KOPT-K1 (cell line): ENCODE data around the gene EMP1.

Experiments used
- H3K27ac ChIP-seq: fragments of 200-600 bp; sonication (generic); 2 replicates; pipeline ENCODE4 v1.5.1; 2016; ENCODE audit warnings: antibody characterized with exemption, mild to moderate bottlenecking, low read depth, low read length; ENCODE audit not compliant: poor library complexity, severe bottlenecking
- H3K36me3 ChIP-seq: fragments of 200-600 bp; sonication (generic); 2 replicates; pipeline ENCODE4 v1.5.1; 2017; ENCODE audit warnings: antibody characterized with exemption, mild to moderate bottlenecking, low read length, moderate library complexity; ENCODE audit not compliant: insufficient read depth
- H3K9me3 ChIP-seq: fragments of 200-600 bp; sonication (generic); 2 replicates; pipeline ENCODE4 v1.5.1; 2017; ENCODE audit warnings: antibody characterized with exemption, low read length, mild to moderate bottlenecking; ENCODE audit not compliant: insufficient read depth, poor library complexity, severe bottlenecking

Gene EMP1

DNA sequence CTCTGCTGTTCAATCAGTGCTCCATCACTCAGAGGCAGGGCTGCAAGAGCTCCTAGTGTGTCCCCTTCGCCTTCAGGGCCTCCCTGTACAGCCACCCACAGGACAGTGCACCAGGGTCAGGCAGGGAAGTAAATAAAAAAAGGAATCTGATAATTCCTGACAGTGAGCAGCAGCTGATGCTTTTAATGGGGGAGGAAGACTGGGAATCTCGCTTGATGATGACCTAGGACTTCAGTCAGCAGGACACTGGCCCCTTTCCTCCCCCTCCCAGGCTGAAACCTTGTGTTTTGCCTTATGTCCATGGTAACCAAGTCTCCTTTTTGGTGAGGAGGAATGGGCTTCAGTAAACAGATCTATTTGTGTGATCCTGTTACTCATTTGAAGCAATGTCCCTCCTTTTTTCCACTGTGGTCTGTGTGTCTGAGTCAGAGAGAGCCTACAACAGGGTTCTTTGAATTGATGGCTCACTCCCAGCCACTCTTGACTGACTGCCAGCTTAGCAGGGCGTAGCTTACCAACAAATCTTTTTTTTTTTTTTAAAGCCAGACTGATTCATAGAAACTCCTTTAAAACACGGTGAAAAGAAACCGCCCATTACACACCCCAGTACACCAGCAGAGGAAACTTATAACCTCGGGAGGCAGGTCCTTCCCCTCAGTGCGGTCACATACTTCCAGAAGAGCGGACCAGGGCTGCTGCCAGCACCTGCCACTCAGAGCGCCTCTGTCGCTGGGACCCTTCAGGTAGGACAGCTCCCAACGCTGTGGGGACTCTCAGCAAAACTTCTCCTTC, at the start of gene EMP1:
TSS of gene EMP1 (plus strand) at position 597 of the 792 bp plus-strand sequence. CDS start 14,785 bp downstream, outside the sequence.
- Histone ChIP-seq H3K36me3 (no peaks in the 10 kb centered on the region), H3K27ac (no peak within 1 kb of the TSS)

GRCh38 chr12:13147688-13148484, 48.6 kb upstream of the EMP1 start:
- H3K27ac ChIP-seq: no peak overlapping the region
- H3K36me3 ChIP-seq: no peaks in the 10 kb centered on the region
- H3K9me3 ChIP-seq: no peaks in the 10 kb centered on the region

More for the DNA sequence above, at the start of gene EMP1:
- H3K9me3 ChIP-seq: no peaks in the 10 kb centered on the region

- H3K9me3 ChIP-seq: no peaks in the 10 kb centered on the region
- H3K27ac ChIP-seq: no peak overlapping the region
- H3K36me3 ChIP-seq: no peaks in the 10 kb centered on the region
Observed at GRCh38 chr12:13148485-13148847, 48.1 kb upstream of the EMP1 start.

DNA sequence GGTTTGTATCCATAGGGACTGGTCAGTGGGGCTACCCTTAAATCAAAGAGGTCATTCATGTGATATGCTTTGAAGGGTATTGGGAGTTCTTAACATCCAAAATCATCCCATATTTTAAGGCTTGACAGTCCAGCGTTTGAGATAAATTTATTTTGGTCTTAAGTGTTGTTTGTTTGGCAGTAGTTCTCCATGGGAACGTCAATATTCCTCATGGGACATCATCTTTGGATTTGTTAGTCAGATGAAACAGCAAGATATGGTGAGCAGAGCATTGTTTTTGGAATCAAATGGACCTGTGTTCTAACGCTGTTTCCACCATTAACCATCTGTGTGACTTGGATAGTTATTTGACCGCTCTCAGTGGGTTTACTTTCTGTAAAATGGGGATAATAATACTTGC, 47.1 kb upstream of the EMP1 start:
- Histone ChIP-seq H3K36me3 (no peaks in the 10 kb centered on the region), H3K9me3 (no peaks in the 10 kb centered on the region), H3K27ac (no peak overlapping the region)

- Histone ChIP-seq H3K27ac (no peak overlapping the region), H3K36me3 (no peaks in the 10 kb centered on the region), H3K9me3 (no peaks in the 10 kb centered on the region)
Observed at GRCh38 chr12:13152281-13152680, 44.2 kb upstream of the EMP1 start.

GRCh38 chr12:13152756-13153155, 43.8 kb upstream of the EMP1 start:
- H3K9me3 ChIP-seq: no peaks in the 10 kb centered on the region

GRCh38 chr12:13153180-13153579, 43.3 kb upstream of the EMP1 start:
- Histone ChIP-seq H3K9me3 (no peaks in the 10 kb centered on the region), H3K27ac (no peak overlapping the region), H3K36me3 (no peaks in the 10 kb centered on the region)

More at GRCh38 chr12:13152756-13153155, 43.8 kb upstream of the EMP1 start:
- Histone ChIP-seq H3K36me3 (no peaks in the 10 kb centered on the region), H3K27ac (no peak overlapping the region)

DNA sequence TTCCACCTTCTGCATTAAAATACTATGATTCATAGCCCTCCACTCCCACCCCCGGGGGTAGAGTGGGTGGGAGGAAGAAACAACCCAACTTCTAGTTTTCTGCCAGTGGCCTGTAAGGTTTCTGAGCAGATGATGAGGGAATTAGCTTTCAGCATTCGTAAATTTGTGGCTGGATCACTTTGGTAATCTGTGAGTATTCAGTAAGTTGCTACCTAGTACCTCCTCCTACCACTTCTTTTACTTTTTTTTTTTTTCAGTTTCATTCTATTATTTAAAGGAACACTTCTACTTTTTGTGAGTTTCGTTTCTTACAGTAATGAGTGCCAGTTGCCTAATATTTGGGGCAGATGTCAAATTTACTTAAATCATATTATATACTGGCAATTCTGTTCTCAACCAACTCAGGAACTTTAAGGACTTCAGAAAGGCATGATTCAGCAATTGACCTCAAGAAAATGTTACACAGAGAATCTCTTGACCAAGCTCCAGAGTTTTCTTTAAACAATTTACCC, 42.4 kb upstream of the EMP1 start:
- Histone ChIP-seq H3K27ac (no peak overlapping the region), H3K36me3 (no peaks in the 10 kb centered on the region), H3K9me3 (no peaks in the 10 kb centered on the region)

DNA sequence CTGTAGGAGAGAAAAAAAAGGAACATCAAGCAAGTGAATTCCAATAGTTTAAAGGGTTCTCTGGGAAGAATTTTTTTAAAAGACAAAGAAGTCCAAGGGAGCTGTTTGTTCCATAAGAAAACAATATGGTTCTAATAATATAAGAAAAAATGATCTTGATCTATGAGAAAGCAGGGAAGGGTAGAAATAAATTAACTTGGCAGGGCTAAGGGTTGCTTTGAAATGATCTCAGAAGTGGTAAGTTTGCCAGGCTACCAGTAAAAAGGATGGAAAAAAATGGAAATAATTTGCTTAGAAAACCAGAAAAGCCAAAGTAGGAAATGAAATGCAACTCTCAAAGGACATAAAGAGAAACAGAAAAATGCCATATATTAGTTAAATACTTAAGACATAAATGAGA, 41.7 kb upstream of the EMP1 start:
- Histone ChIP-seq H3K9me3 (no peaks in the 10 kb centered on the region), H3K27ac (no peak overlapping the region), H3K36me3 (no peaks in the 10 kb centered on the region)

DNA sequence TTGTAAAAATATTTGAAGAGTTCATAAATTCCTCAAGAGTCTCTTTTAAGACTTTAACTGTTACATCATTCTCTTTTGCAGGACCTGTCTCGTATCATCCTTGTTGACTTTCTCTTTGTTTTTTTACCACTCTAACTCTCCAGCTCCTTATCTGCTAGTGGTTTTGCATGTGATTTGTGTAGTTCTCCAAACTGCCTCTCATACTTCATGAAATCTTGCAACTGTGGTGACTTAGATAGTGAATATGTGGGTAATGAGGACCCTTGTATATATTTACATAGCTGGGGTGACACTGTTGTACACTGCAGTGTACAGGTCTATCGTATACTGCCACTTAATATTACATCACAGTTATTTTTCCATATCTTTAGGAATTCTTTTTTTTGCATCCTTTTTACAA, 40.2 kb upstream of the EMP1 start:
- H3K36me3 ChIP-seq: no peaks in the 10 kb centered on the region
- no peaks in the 10 kb centered on the region for H3K9me3 ChIP-seq
- no peak overlapping the region for H3K27ac ChIP-seq

DNA sequence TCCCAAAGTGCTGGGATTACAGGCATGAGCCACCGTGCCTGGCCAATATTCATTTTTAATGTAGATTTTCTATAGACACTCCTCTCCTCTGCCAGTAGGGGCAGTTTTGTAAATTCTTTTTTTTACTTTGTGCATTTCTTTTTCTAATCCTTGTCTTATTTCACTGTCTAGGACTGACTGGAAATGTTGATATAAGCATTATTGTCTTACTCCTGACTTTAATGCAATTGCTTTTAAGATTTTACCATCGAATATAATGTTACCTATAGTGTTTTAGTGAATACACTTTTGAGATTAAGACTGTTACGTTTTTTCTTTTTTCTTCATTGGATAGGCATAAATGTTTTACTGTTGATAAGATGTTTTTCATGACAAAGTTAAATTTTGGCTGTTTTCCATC, 35.4 kb upstream of the EMP1 start:
- H3K9me3 ChIP-seq: no peaks in the 10 kb centered on the region
- H3K36me3 ChIP-seq: no peaks in the 10 kb centered on the region
- no peak overlapping the region for H3K27ac ChIP-seq

GRCh38 chr12:13162904-13163303, 33.6 kb upstream of the EMP1 start:
- Histone ChIP-seq H3K9me3 (peaks cover 2% of the 10 kb centered on the region), H3K36me3 (no peaks in the 10 kb centered on the region), H3K27ac (no peak overlapping the region)

GRCh38 chr12:13163868-13164635, 32.5 kb upstream of the EMP1 start:
- H3K27ac ChIP-seq: no peak overlapping the region
- H3K9me3 ChIP-seq: peaks cover 3% of the 10 kb centered on the region

DNA sequence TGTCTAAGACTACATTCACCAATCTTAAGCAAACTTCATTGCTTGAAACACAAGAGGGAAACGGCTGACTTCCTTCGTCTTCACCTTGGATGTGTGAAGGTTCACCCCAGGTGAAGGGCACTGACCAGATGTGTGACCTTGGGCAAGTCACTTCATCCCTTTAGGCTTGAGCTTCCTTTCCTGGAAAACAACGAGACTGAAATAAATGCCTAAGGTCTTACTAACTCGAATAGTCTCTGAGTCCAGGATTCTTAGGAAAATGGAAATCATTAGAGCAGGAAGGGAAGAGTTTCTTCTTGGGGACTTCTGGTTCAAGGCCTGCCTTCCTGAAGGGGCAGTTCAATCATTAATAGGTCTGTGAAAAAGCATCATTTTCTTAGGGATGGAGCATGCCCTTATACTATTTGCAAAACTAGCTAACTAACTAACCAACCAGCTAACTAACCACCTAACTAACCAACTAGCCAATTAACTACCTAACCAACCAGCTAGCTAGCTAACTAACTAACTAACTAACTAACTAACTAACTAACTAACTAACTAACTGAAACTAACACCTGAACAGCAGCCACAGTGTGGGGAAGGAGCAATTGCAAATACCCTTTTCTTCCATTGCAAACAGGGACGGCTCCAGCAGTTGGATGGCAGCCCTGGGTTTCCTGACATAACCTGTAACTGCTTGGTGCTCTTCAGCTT, 31.5 kb upstream of the EMP1 start:
- Histone ChIP-seq H3K27ac (no peak overlapping the region), H3K36me3 (no peaks in the 10 kb centered on the region), H3K9me3 (peaks cover 3% of the 10 kb centered on the region)

More at GRCh38 chr12:13163868-13164635, 32.5 kb upstream of the EMP1 start:
- H3K36me3 ChIP-seq: no peaks in the 10 kb centered on the region
